Measurements from ENCODE around the gene RPL18A. TPM values are rescaled to one million over a fixed set of nuclear protein-coding genes. Genes with fewer than 3 reads are reported as not detected.

RPL18A gene
- total RNA-seq, result 839 and 1,248 TPM in 2 replicates

GRCh38 chr19:17859533-17860330 lies at the start of gene RPL18A:
TSS of gene RPL18A (plus strand) at chr19:17859910. CDS start at chr19:17859957, 47 bp downstream.

GRCh38 chr19:17821190-17821589 lies 38.5 kb upstream of the RPL18A start, which contains the start of gene INSL3:
TSS of gene INSL3 (minus strand) at chr19:17821519. CDS start at chr19:17821506, 13 bp downstream.

GRCh38 chr19:17847538-17848366 lies 12.0 kb upstream of the RPL18A start, which contains the start of gene JAK3:
TSS of gene JAK3 (minus strand) at chr19:17847982. CDS start at chr19:17844417, 3,565 bp downstream.

GRCh38 chr19:17871878-17872250 lies 12.2 kb downstream of the RPL18A start, which contains the start of gene SLC5A5:
TSS of gene SLC5A5 (plus strand) at chr19:17871945. CDS start at chr19:17872320, 375 bp downstream.

Small RNA genes within 50 kb of the gene (small RNA-seq; reads per million reads assigned to genes)
- gene SNORA68, result not detected

Other genes starting within 250 kb of the RPL18A start
- 0.12 and 0.16 TPM in 2 replicates for gene UNC13A, start 171.6 kb upstream of the RPL18A start, total RNA-seq
- gene MAP1S, start 140.4 kb upstream of the RPL18A start, total RNA-seq, result 15.4 and 19.3 TPM in 2 replicates
- gene FCHO1, start 108.4 kb upstream of the RPL18A start, total RNA-seq, result 0.32 and 1.5 TPM in 2 replicates
- gene B3GNT3, start 64.8 kb upstream of the RPL18A start, total RNA-seq, result not detected in 2 replicates
- not detected in 2 replicates for gene INSL3, start 38.4 kb upstream of the RPL18A start, total RNA-seq
- 5.6 and 15.3 TPM in 2 replicates for gene JAK3, start 11.9 kb upstream of the RPL18A start, total RNA-seq
- under 0.01 and 0.49 TPM in 2 replicates for gene SLC5A5, start 12.0 kb downstream of the RPL18A start, total RNA-seq
- gene CCDC124, start 73.1 kb downstream of the RPL18A start, total RNA-seq, result 16.6 and 21.7 TPM in 2 replicates
- gene KCNN1, start 107.2 kb downstream of the RPL18A start, total RNA-seq, result 0.24 TPM in 1 of 2 replicates, not detected in the other
- gene ARRDC2, start 148.3 kb downstream of the RPL18A start, total RNA-seq, result 11.0 and 12.3 TPM in 2 replicates
- 1.6 and 1.8 TPM in 2 replicates for gene IL12RB1, start 227.0 kb downstream of the RPL18A start, total RNA-seq
- 3.2 and 3.6 TPM in 2 replicates for gene MAST3, start 237.9 kb downstream of the RPL18A start, total RNA-seq